WTC11 (cell line): Measurements from ENCODE around the gene CMBL.

Experiments
- CREB1 ChIP-seq: sonication (generic); formaldehyde crosslinking; IDR thresholded peaks from 2 replicates; pipeline ENCODE4 v1.8.0; 2023; ENCODE audit warnings: mild to moderate bottlenecking, missing genetic modification reagents
- NR1H2 ChIP-seq: sonication (generic); formaldehyde crosslinking; IDR thresholded peaks from 2 replicates; pipeline ENCODE4 v1.9.0; 2021; ENCODE audit warnings: mild to moderate bottlenecking, moderate library complexity, missing genetic modification reagents
- ZNF263 ChIP-seq: sonication (generic); formaldehyde crosslinking; IDR thresholded peaks from 2 replicates; pipeline ENCODE4 v1.8.1; 2022; ENCODE audit warnings: low read depth, mild to moderate bottlenecking, moderate library complexity, missing genetic modification reagents
- TF ChIP-seq, protein P1 (sequence below): fragments of 200-600 bp; IDR thresholded peaks from 2 replicates; pipeline ENCODE4 v1.8.0; 2022; ENCODE audit warnings: antibody characterized with exemption
- TF ChIP-seq, protein P2 (sequence below): sonication (generic); formaldehyde crosslinking; conservative IDR thresholded peaks from 2 replicates; pipeline ENCODE4 v1.8.1; 2022; ENCODE audit warnings: mild to moderate bottlenecking, missing genetic modification reagents
- TF ChIP-seq, protein P3 (sequence below): sonication (generic); formaldehyde crosslinking; IDR thresholded peaks from 2 replicates; pipeline ENCODE4 v1.8.1; 2022; ENCODE audit warnings: mild to moderate bottlenecking, moderate library complexity, missing genetic modification reagents

DNA sequence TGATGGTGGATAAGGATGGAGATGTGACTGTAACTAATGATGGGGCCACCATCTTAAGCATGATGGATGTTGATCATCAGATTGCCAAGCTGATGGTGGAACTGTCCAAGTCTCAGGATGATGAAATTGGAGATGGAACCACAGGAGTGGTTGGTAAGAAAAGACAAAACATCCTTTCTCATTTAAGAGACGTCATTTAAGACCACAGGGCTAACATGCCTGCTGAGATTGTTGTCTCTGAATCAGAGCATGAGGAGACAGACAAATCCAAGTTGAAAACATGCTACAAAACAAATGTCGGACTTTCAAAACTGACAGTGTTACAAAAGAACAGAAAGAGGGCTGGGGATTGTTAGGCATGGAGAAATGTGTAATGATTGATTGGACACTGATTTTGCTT, 53.0 kb downstream of the CMBL start:
- TF ChIP-seq, protein P1, sequence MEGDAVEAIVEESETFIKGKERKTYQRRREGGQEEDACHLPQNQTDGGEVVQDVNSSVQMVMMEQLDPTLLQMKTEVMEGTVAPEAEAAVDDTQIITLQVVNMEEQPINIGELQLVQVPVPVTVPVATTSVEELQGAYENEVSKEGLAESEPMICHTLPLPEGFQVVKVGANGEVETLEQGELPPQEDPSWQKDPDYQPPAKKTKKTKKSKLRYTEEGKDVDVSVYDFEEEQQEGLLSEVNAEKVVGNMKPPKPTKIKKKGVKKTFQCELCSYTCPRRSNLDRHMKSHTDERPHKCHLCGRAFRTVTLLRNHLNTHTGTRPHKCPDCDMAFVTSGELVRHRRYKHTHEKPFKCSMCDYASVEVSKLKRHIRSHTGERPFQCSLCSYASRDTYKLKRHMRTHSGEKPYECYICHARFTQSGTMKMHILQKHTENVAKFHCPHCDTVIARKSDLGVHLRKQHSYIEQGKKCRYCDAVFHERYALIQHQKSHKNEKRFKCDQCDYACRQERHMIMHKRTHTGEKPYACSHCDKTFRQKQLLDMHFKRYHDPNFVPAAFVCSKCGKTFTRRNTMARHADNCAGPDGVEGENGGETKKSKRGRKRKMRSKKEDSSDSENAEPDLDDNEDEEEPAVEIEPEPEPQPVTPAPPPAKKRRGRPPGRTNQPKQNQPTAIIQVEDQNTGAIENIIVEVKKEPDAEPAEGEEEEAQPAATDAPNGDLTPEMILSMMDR = no peak
- TF ChIP-seq, protein P2, sequence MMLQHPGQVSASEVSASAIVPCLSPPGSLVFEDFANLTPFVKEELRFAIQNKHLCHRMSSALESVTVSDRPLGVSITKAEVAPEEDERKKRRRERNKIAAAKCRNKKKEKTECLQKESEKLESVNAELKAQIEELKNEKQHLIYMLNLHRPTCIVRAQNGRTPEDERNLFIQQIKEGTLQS = no peak
- TF ChIP-seq CREB1 (CRISPR knock-in tag) (no peak), ZNF263 (CRISPR knock-in tag) (no peak), NR1H2 (no peak)
- TF ChIP-seq, protein P3, sequence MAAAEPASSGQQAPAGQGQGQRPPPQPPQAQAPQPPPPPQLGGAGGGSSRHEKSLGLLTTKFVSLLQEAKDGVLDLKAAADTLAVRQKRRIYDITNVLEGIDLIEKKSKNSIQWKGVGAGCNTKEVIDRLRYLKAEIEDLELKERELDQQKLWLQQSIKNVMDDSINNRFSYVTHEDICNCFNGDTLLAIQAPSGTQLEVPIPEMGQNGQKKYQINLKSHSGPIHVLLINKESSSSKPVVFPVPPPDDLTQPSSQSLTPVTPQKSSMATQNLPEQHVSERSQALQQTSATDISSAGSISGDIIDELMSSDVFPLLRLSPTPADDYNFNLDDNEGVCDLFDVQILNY = no peak
